Measurements from ENCODE around the gene SIM2.
A peak's percentile ranks its signal among the peaks of the same experiment; 100 is the strongest.

SIM2 gene

DNA sequence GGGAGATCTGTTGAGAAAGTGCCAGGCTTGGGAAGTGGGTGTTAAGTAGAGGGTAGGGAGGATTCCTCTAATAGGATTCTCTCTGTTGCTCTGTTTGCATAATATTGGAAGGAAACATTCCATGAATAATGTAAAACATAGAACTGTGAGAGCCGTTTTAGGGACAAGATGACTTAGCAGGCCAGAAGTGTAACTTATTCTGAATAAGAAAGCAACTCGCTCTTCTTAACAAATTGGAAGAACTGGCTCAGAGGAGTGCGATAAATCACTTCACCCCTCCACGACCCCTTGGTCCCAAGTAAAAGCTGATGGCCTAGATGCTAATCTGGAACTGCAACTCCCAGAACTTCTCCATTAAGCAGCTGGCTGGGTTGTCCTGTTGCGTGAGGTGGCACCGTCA lies 19.1 kb downstream of the SIM2 start:
- DNase-seq = no peak

DNA sequence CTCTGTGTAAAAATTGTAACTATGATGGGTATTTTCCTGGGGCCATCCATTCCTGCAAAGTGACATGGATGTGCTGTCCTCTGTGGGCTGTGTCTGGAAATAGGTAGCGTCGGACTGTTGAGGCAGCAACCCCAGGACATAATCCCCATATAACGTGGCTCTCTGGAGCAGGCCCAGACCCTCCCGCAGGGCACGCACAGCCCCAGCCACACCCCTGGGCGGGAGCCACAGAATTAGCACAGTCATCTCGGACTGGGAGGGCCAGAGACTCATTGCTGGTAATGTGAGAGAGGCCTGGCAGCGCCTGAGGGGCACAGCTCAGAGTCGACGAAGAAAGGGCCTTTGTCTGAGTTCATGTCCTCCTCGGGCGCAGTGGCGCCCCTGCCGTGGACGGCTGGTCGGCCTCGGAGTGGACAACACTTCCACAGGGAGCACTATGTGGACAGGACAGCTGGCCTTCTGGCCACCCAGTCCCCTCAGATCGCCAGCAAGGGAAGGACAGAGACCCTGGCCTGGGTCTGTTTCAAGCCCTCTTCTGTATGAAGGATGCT lies 20.1 kb downstream of the SIM2 start:
- no peak for DNase-seq

DNA sequence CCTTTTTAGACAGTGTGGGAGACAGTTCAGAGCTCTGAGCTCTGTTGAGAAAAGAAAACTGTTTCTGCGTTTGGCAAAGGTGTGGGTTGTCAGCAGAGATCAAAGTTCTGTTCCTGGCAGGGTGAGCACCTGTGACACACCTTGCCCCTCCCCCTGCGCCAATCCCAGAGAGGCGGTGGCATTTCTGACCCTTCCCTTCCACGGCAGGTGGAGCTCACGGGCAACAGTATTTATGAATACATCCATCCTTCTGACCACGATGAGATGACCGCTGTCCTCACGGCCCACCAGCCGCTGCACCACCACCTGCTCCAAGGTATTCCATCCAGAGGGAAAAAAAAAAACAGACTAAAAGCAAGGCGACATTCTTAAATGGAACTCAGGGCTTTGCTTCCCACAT lies 20.7 kb downstream of the SIM2 start:
- DNase-seq = no peak

DNA sequence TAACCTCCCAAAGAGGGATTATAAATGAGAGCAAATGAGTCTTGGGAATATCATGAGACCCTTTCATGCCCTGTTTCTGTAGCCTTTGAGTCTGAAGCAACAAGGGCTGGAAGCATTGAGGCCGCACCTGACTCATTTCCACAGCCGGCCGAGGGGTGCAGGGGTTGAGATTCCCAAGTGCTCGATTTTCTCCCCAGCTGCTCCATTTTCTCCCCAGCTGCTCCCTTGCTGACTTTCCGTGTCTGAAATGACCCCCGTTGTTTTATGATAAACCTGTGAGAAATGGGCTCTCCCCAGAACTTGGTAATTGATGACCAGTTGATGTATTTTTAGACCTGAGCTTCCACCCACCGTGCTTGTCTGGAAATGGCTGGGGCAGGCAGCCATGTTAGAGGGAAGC lies 22.9 kb downstream of the SIM2 start:
- no peak for DNase-seq

DNA sequence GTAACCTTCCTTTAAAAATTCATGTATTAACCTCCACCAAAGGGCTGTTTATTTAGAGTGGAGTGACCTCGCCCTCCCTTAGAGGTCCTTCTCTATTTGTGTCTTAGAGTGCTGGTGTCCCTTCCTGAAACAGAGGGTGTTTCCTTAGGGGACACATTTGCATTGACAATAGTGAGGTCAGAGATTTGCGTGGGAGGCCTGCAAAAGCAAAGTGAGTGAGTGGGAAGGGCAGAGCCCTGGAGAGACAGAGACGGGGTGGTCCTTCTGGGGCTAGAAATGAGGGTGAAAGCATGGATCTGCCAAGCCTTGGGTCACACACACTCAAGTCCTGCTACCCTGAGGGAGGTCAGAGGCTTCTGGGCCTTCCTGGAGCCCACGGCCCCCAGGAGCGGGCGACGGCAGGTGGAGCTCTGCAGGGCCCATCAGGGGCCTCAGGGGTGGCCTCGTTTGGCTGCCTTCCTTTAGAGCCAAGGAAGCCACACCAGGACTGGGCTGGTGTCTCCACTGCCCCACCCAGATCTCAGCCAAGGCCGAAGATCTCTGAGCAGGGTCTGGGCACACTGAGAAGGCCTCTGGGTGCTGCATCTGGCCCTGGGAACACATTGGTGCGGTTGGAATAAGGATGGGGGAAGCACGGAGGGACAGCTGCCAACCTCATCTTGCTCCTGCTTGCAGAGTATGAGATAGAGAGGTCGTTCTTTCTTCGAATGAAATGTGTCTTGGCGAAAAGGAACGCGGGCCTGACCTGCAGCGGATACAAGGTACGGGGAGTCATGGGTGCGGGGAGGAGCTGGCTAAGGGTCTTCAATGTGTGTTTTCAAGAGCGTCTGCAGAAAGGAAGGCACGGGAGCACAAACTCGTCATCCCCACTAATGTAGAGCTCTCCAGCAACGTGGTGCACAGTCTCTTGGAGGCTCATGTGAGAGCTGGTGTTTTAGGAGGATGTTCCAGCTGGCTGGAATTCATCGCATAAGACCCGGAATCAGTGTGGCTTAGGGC lies 23.8 kb downstream of the SIM2 start:
- DNase-seq = no peak

DNA sequence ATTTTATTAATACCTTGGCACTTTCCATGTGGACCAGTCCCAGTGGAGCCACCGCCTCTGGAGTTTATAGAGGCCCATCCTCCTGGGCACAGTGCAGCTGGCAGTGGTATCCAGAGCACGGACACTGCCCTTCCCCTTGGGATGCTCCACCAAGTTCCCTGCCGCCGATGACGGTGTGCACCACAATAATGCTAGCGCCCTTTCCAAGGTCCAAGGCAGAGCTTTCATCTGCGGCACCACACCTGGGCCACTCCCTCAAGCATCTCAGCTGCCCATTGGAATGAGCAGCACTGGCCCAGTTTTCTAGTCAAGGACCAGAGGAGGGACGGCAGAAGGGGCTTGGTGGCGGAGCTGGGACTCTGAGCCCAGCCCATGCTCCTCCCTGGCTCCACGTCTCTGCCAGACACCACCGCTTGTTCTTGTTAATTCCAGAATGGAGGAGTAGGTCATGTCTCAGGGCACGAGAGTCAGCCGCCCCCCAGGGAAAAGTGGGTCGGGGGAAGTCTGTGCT lies 24.5 kb downstream of the SIM2 start:
- DNase-seq = no peak

DNA sequence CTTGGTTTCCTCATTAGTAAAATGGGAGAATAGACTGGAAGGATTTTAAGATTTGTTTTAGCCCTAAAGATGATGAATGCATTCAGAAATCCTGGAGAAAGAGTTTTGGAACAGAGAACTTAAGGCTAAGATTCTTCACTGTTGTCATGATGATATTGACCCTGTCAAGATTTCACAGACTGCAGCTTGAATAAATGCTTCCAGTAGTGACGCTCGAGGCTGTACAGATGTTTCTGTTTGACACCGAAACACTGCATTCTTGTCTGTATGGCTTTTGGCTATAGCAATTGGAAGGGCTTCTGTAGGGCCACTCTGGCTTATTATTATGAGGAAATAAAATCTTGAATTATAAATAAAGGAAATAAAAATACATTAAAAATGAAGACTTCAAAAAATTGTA lies 25.7 kb downstream of the SIM2 start:
- no peak for DNase-seq

DNA sequence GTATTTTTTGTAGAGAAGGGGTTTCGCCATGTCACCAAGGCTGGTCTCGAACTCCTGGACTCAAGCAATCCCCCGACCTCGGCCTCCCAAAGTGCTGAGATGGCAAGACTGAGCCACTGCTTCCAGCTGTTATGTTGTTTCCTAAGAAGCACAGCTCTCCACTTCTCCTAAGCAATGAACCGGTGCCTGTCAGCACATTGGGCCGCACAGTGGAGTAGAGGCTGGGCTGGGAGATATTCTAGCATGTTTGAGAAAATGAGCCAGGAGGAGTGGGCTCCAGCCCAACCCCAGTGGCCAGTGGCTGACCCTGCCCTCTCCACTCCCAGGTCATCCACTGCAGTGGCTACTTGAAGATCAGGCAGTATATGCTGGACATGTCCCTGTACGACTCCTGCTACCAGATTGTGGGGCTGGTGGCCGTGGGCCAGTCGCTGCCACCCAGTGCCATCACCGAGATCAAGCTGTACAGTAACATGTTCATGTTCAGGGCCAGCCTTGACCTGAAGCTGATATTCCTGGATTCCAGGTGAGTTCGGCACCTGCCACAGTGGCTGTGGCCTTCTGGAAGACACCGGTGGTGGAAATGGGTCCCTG lies 27.0 kb downstream of the SIM2 start:
- DNase-seq = no peak

DNA sequence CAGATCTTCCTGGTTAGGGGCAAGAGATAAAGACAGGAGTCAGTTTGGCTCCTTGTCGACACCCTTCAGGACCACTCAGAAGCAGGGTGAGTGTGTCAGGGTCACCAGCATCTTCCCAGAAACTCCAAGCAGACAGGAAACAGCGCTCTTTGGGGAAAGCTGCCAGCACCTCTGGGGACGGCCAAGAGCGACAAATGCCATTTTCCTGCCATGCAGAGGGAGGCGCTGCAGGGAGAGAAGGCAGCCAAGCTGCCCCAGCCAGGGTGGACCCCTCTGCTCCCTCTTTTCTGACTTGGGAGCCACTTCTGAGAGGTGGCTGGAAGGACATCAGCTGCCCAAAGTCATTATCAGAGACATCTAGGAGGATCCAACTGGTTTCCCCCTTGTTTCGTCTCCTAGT lies 29.0 kb downstream of the SIM2 start:
- DNase-seq = peak in 1 of 2 experiments; percentile 10

DNA sequence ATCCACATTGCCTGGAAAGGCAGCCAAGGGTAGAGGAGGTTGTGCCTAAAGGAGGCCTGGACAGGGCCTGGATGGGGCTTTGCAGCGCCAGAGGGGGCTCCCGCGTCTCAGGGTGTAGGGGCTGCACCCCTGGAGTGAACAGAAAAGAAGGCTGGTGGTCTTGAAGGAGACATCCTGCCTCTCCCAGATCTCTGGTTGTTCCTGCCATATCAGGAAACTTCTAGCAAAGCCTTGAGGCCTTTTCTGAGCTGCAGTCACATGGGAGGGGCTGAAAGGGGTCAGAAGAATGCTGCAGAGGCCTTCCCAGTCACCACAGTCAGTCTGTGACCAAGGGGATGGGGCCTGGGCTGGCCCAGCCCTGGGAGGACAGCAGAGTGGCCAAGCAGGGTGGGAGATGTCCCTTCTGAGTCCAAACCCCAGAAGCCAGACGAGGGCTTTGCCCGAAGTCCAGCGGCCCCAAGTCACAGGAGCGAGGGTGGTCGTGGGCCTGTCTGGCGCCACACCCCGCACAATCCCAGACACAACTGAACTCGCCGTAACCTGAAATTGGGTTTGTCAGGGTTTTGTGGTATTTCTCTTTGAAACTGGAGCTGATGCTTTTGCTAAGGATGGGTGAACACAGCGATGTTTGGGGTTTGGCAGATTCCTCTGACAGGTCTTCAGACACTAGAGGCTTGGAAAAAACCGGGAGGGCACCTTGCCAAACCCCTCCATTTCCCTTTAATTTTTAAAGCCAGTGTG lies 29.6 kb downstream of the SIM2 start:
- peak in 1 of 2 experiments; percentile 8 for DNase-seq

DNA sequence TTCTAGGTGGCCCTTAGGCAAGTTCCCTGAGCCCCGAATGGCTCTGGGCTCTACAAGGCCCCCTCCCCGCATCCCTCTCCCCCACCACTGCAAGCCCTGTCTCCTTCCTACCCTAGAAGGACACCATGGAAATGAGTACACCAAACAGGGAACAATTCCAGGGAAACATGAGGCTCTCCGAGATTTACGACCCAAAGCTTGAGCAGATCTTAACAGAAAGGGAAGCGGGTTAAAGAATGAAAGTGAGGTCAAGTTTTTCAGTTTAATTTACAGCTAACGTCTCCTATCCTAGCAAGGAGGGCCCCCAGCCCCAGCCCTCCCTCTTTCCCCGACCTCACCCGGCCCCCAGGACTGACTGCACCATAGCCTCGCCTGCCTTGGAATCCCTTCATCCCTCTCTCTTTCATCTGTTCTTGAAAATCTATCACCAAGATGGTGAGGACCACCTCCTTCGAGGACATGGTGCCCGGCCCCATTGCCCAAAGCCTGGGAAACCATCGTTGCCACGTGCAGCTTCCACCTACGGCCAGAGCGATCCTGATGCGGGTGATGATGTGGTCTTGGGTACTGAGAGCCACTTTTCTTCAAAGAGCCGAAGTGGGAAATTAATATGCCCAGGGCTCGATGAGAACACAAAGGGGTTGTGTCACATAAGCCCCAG lies 30.5 kb downstream of the SIM2 start:
- no peak for DNase-seq

DNA sequence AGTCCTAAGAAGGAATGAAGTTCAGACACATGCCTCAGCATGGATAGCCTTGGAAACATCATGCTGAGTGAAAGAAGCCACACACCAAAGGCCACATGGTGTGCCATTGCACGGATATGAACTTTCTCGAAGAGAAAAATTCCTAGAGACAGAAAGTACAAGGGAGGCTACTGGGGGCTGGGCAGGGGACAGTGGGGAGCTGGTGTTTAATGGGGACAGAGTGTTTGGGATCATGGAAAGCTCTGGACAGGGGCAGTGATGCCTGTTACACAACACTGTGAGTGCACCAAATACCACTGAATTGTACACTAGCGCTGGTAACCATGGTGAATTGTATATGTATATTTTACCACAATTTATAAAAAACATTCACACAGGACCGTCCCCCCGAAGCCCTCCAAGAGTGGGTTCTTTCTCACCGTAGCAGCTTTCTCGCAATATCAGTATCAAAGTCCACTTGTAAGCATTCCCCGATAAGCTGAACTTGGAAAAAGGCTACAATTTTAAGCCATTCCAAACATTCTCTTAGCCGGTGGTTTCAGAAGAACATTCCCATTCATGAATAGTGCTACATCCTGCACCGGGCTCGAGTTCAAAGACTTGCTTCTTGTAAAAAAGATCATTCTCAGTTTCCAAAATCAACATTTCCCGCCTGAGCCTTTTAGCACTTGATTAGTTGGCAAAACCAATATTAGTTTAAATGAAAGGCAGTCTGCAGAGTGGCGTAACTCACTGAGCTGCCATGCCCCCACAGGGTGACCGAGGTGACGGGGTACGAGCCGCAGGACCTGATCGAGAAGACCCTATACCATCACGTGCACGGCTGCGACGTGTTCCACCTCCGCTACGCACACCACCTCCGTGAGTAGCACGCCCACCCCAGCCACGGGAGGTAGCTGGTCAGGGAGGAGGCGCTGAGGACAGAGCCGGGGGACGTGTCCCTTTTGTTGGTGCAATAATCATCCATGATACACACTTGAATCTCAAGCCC lies 31.7 kb downstream of the SIM2 start:
- DNase-seq = peak in 1 of 2 experiments; percentile 0

DNA sequence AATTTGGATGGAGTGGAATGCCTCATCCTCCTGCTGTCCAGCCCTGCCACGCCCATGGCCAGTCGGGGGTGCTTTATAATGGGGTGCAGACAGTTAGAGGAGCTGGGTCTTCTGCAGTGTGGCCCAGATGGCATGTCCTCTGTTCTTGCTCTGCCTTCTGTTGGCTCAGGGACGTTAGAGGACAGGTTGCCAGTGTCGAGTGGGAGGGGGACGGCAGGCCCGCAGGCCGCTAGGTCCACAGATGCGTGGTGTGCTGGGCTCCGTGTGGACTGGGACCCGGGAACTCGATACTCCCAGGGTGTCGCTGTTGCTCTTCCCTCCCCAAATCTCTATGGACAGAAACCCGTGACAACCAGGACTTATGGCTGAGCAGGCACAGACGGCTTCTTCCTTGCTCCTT lies 33.3 kb downstream of the SIM2 start:
- DNase-seq = no peak

DNA sequence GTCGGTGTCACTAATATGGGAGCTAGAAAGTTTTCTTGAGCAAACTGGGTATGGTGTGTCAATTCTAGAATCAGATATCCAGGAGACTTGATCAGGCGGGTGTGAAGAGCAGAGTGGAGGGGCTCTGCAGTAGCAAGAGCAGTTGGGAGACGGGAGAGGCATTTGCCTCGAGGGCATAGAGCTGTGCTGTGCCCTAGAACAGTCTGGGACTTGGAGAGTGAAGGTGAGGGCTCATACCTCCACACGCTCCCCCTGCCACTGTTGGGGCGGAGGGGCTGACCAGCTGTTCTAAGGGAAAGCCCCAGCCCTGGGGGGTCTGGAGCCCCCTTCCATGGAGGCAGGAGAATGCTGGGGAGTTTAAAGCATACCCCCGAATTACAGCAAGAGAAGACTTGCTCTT lies 33.8 kb downstream of the SIM2 start:
- DNase-seq = no peak

DNA sequence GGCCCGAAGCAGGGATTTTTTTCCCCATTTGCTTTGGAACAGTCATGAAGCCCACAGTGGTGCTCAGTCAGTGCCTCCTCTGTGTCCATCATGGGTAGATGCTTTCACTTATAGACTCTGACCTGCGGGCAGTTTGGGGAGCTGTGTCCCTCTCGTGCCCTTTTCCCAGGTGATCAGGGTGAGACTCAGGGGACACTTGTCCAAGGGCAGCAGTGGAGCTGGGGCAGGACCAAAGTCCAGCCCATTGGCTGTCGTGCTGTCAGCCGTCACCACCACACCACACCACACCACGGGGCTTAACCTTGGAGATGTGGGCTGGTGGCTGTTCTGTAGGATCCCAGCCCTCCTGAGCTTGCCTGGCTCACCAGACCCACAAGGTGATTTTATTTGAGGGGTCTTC lies 34.9 kb downstream of the SIM2 start:
- DNase-seq = no peak

DNA sequence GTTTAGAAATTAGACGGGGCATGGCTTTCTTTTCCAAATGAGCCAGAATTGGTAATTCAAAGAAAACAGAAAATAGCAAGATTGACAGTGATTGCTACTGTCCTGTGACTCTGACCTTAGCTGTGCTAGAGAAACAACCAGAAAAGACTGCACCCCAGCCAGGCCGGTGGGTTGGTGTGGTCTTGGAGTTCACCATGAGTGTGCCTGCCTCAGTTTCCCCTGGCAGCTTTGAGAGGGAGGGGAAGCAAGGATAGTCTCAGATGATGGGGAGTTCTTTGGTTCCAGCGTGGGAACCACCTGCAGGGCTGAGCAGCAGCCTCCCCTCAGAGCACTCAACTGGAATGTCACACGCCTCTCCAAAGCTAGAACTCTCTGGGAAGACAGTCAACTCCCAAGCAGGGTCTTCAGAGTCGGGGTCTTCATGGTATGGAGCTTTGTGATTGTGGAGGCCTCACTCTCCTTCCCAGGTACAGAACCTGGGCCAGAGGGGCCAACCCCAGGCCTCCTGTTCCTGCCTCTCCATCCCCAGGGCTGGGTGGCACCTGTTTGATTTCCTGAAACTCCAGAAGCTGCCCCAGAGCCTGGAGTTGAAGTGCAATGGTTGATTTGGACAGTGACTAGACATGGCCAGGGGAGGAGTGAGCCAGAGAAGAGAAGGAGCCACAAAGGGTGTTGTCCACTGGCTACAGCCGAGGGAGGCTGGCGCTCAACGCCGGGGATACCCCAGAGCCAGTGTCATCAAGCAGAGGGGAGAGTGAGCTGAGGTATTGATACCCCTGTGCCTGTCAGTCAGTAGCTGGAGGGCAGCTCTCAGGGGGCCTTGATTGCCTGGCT lies 35.7 kb downstream of the SIM2 start:
- no peak for DNase-seq

DNA sequence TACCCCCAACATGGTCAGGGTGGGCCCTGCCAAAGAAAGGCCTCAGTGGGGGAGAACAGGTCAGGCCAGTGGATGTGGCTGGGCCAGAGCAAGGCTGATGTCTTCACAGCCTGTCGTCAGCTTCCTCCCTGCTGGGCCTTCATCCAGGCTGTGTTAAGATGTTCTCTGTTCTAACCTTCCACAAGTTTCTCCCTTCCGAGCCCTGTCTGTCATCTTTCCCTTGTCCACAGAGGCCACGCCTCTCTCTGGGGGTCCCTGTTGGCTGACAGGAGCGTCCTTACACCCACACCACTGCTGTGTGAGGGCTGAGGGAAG lies 36.2 kb downstream of the SIM2 start:
- DNase-seq = no peak

DNA sequence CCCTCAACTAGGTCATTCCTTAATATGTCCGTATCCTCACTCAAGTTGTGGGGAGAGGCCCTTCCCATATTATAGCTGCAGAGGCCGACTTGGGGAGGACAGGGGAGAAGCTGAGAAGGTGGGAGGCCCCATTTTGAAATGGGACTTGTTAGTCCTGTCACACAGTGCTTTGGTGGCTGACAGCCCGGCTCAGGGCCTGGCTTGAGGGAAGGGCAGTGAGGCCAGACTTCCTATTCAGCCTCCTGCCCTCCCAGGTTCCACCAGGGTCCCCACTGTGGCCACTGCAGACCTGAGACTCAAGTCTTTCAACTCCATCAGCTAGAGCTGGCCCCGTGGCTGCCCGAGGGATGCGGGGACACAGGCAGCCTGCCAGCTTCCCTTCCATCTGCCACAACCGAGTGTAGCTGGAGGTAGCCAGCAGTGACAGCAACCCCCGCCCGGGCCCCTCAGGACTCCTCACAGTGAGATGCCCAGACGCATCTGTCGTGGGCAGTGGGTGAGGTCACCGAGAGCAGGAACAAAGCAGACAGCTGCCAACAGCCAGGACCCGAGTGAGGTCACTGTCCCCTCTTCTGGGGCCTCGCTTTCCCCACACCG lies 36.9 kb downstream of the SIM2 start:
- DNase-seq = no peak

DNA sequence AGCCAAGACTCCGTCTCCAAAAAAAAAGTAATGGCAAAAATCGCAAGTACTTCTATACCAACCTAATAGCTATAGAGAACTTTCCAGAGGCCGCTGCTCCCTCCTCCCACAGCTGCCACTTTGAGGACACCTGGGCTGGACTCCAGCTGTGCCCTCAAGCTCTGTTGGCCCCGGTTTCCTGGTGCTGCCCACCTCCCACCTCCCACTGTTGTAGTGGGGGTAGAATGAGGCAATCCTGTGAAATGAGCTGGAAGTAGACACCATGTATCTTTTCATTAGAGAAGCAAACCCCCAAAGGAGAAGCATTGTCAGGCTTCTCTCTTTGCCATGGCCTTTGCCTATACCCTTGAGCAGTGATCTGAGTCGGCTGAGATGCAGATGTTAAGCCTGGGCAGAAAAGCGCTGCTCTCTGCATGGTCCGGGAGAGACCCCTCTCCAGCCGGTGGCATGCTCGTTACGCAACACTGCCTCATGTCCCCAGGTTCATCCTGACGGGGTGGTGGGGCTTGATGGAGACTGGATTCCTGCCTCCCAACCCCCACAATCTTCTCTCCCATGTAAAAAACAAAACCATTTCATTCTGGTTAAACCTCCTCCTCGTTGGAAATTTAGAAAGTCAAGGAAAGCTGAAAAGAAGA lies 39.7 kb downstream of the SIM2 start:
- no peak for DNase-seq

DNA sequence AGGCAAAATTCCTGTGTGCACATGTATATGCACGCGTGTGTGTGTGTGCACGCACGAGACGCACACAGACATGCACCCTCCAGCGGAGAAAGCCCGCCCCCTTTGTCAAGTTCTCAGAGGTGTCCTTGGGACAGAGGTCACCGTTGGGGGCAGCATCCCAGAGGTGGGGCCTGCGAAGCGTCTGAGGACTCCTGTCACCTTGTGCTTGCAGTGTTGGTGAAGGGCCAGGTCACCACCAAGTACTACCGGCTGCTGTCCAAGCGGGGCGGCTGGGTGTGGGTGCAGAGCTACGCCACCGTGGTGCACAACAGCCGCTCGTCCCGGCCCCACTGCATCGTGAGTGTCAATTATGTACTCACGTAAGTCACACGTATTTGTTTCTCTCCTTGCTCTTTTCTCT lies 42.6 kb downstream of the SIM2 start:
- DNase-seq = no peak
